Stomach (tissue), 9 donors: ENCODE measurements around the gene SORL1. TPM values are rescaled to one million over a fixed set of nuclear protein-coding genes. Genes with fewer than 3 reads are reported as not detected.

ENCODE experiments used
- DNase-seq, 2 donors: peaks; one replicate each; pipeline versions ENCODE4 v3.0.0 to v3.0.0-alpha.2; 2013 to 2019
- H3K27ac ChIP-seq, 5 donors: fragments of 200-600 bp in 4 of 5; sonication (generic) in 4 of 5; one replicate each; pipeline ENCODE4 v1.5.1; 2013 to 2019; ENCODE audit warnings: mild to moderate bottlenecking in 1 of 5, moderate library complexity in 1 of 5
- H3K27me3 ChIP-seq, 3 donors: fragments of 200-600 bp; sonication (generic); one replicate each; pipeline ENCODE4 v1.5.1; 2017 to 2019; ENCODE audit warnings: mixed run types in 1 of 3
- H3K36me3 ChIP-seq, 4 donors: fragments of 200-600 bp; sonication (generic); 1 replicate in 3 of 4; 2 replicates in 1 of 4; pipeline ENCODE4 v1.5.1; 2016 to 2019
- H3K4me1 ChIP-seq, 4 donors: fragments of 200-600 bp; sonication (generic); one replicate each; pipeline ENCODE4 v1.5.1; 2016 to 2019
- H3K4me3 ChIP-seq, 4 donors: fragments of 200-600 bp; sonication (generic) in 3 of 4; one replicate each; pipeline ENCODE4 v1.5.1; 2016 to 2019; ENCODE audit warnings: mild to moderate bottlenecking in 1 of 4
- H3K9me3 ChIP-seq, 4 donors: fragments of 200-600 bp; sonication (generic); one replicate each; pipeline ENCODE4 v1.5.1; 2016 to 2019
- EP300 ChIP-seq: sonication (generic); formaldehyde crosslinking; IDR thresholded peaks from one replicate; pipeline ENCODE4 v1.6.1; 2017; ENCODE audit warnings: antibody characterized with exemption
- POLR2A ChIP-seq, 4 donors: fragments of 450-650 bp; IDR thresholded peaks; one replicate each; pipeline ENCODE4 v1.6.1; 2016; ENCODE audit warnings: antibody characterized with exemption in 4 of 4, control low read depth in 2 of 4, mild to moderate bottlenecking in 1 of 4, moderate library complexity in 1 of 4
- POLR2AphosphoS5 ChIP-seq, 3 donors: sonication (generic); formaldehyde crosslinking; IDR thresholded peaks; one replicate each; pipeline ENCODE4 v1.6.1; 2016; ENCODE audit warnings: antibody characterized with exemption in 3 of 3
- WGBS, 5 donors: extraction: QIAGEN DNeasy Blood & Tissue Kit in 3 of 5; methylation state at CpG; one replicate each; pipeline versions ENCODE4 v1.1.5 to v1.1.7; 2013 to 2018; 5-methylcytosine and 5-hydroxymethylcytosine counted together
- intact Hi-C: fragments of 100-400 bp; cut with DNase I; formaldehyde crosslinking; loops from one replicate; pipeline ENCODE4 v1.15.1; 2023; ENCODE audit warnings: low total_unique reads
- polyA plus RNA-seq, 3 donors: library from polyadenylated mRNA; stranded (reverse); fragments of 200-250 nt; gene quantifications; one replicate each; pipeline ENCODE4 v1.2.3, GENCODE V29; 2013
- total RNA-seq, 5 donors: library from RNA; depleted of rRNA; stranded (reverse); fragments of >200 nt; gene quantifications; one replicate each; pipeline versions ENCODE4 v1.1.0 to v1.2.3, GENCODE V29; 2014 to 2016
- TF ChIP-seq, protein P1 (sequence below), 7 experiments: fragments of 450-650 bp in 4 of 7; fragments of 200-600 bp in 3 of 7; sonication (generic) in 3 of 7; IDR thresholded peaks; one replicate each; pipeline ENCODE4 v1.5.1; 2016 to 2019; ENCODE audit warnings: antibody characterized with exemption in 7 of 7, control low read depth in 2 of 7, mild to moderate bottlenecking in 1 of 7
- donor health status: healthy with polysubstance abuse.
- donor health status: Bipolar disorder and iron deficiency.
- donor health status: healthy.

Gene SORL1
- total and polyA plus RNA-seq, 8 donors: 0.76 to 161 (median 18.2) TPM

DNA sequence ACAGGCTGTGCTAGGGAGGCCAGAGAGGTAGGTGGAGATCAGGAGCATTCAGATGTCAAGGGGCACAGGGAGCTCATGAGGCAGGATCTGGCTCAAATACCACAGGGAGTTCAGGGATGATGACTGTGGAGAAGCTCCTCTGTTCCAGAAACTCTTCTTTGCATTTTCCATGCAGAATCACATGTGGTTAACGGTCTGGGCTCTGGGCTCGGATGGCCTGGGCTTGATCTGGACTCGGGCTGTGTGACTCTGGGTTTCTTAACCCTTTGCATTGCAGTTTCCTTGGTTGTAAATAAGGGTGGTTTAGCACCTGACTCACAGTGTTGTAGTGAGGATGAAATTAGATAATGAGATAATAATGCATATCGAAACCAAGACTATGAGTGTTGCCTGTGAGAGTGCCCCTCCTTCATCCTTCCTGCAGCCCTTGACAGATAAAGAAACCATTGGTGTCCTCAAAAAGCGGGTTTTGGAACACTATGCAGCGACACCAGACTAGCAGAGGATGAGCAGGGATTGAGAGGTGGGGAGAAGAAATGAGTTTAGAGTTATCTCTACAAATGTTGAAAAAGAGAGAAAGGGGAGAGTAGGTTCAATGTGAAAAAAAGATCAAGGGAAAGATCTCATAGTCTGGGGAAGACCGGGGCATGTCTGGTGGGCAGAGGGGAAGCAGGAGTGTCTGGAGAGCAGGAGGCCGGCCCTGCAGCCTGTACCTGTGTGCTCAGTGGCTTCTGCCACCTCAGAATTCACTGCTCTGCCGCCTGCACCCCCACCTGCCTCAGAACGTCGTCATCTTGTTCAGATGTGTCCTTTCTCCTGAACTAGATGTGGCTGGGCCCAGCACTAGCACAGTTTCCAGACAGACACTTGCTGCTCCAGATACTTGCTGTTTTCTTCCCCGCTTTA is 198.5 kb downstream of the SORL1 start:
- H3K9me3 ChIP-seq: no peaks in the 10 kb centered on the region
- no peak for TF ChIP-seq EP300
- TF ChIP-seq, protein P1, sequence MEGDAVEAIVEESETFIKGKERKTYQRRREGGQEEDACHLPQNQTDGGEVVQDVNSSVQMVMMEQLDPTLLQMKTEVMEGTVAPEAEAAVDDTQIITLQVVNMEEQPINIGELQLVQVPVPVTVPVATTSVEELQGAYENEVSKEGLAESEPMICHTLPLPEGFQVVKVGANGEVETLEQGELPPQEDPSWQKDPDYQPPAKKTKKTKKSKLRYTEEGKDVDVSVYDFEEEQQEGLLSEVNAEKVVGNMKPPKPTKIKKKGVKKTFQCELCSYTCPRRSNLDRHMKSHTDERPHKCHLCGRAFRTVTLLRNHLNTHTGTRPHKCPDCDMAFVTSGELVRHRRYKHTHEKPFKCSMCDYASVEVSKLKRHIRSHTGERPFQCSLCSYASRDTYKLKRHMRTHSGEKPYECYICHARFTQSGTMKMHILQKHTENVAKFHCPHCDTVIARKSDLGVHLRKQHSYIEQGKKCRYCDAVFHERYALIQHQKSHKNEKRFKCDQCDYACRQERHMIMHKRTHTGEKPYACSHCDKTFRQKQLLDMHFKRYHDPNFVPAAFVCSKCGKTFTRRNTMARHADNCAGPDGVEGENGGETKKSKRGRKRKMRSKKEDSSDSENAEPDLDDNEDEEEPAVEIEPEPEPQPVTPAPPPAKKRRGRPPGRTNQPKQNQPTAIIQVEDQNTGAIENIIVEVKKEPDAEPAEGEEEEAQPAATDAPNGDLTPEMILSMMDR (IDR thresholded peaks at IDR 0.05): no peak
- TF ChIP-seq POLR2A (IDR thresholded peaks at IDR 0.05): no peak
- TF ChIP-seq POLR2AphosphoS5 (IDR thresholded peaks at IDR 0.05): no peak
- H3K27ac ChIP-seq: no peak overlapping the region
- H3K36me3 ChIP-seq: no peaks in the 10 kb centered on the region
- no peak for DNase-seq
- peaks cover 9 to 21% (median 19%) of the 10 kb centered on the region in 4 donors for H3K4me1 ChIP-seq
- intact Hi-C loops: loop anchor here (10.0 kb wide), 1 partner anchor 854 kb away; no protein-coding TSS in a partner anchor
- H3K4me3 ChIP-seq: no peak overlapping the region
- H3K27me3 ChIP-seq: no peaks in the 10 kb centered on the region
- WGBS, 5 donors: 57 to 75% (median 72%) methylated on average over 12 of the region's 12 CpGs

DNA sequence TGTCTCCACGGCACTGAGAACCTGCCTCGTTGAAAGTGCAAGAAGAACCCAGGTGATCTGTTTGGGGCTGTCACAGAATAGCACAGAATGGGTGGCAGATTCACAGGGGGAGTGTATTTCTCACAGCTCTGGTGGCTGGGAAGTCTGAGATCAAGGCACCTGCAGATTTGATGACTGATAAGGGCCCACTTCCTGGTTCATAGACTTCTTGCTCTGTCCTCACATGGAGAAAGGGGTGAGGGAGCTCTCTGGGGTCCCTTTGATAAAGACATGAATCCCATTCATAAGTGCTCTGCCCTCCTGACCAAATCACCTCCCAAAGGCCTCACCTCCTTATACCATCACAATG is 199.1 kb downstream of the SORL1 start:
- intact Hi-C loops: loop anchor here (10.0 kb wide), 1 partner anchor 854 kb away; no protein-coding TSS in a partner anchor
- DNase-seq: no peak
- no peaks in the 10 kb centered on the region for H3K27me3 ChIP-seq
- H3K9me3 ChIP-seq: no peaks in the 10 kb centered on the region
- TF ChIP-seq POLR2AphosphoS5 (IDR thresholded peaks at IDR 0.05) (no peak), POLR2A (IDR thresholded peaks at IDR 0.05) (no peak), EP300 (no peak)
- TF ChIP-seq, protein P1 (IDR thresholded peaks at IDR 0.05): no peak
- no peak overlapping the region for H3K4me3 ChIP-seq
- no peak overlapping the region for H3K27ac ChIP-seq
- H3K36me3 ChIP-seq: no peaks in the 10 kb centered on the region
- WGBS, 5 donors: 67 to 90% (median 87%) methylated on average over 2 of the region's 2 CpGs
- H3K4me1 ChIP-seq: peaks cover 9 to 27% (median 24%) of the 10 kb centered on the region in 4 donors

DNA sequence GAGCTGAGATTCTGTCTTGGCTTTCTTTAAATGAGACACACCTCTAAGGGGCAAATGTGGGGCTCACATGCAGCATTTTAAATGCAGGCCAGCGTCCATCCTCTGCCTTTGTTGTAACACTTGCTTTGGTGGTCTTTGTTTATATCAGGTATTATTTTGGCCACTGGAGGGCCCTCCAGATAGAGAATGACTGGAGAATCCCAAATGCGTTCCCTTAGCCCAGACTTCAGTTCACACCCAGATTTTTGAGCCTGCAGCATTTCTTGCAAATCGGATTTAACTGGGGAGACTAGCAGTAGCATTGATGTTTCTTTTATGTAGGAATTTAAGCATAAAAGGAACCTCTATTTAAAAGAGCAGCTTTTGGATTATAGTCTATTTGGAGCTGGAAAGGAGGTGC is 200.9 kb downstream of the SORL1 start:
- Histone ChIP-seq H3K4me1 (peaks cover 17 to 36% (median 32%) of the 10 kb centered on the region in 4 donors), H3K4me3 (no peak overlapping the region), H3K27me3 (no peaks in the 10 kb centered on the region), H3K36me3 (no peaks in the 10 kb centered on the region), H3K9me3 (no peaks in the 10 kb centered on the region), H3K27ac (no peak overlapping the region)
- WGBS, 5 donors: 60 to 68% (median 62%) methylated on average over 3 of the region's 3 CpGs
- DNase-seq: peak in 1 of 2 donors; percentile 74
- intact Hi-C loops: loop anchor here (10.0 kb wide), 1 partner anchor 852 kb away; no protein-coding TSS in a partner anchor
- no peak for TF ChIP-seq EP300
- TF ChIP-seq POLR2AphosphoS5 (IDR thresholded peaks at IDR 0.05): no peak
- TF ChIP-seq, protein P1 (IDR thresholded peaks at IDR 0.05): no peak
- no peak for TF ChIP-seq POLR2A (IDR thresholded peaks at IDR 0.05)

DNA sequence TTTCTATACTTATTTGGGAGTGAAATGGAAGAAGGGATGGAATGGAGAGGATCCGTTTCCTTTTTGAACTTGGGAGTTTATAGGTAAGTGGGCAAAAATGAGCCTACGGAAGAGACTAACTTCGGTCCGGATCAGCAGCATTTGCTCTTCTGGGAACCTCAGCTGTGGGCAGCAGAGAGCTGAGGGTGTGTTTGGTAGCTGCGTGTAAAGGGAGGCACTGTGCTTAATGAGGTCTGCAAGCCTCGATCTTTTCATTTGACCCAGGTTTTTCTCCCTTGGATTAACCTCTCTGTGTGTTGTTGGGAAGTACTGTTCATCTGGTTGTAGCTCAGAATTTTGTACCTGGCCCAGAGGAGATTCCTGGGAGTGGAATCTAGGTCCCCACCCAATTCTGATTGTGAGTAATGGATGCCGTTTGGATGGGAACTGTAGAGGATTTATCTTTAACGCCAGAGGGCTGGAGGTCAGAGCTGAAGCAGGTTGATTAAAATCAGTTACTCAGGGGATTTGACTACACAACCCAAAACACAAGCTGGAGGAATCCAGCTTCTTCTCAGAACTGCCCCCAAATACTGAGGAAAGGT is 202.2 kb downstream of the SORL1 start:
- H3K4me1 ChIP-seq: peaks cover 17 to 34% (median 31%) of the 10 kb centered on the region in 4 donors
- H3K36me3 ChIP-seq: no peaks in the 10 kb centered on the region
- H3K9me3 ChIP-seq: no peaks in the 10 kb centered on the region
- TF ChIP-seq POLR2A (IDR thresholded peaks at IDR 0.05) (no peak), EP300 (no peak), POLR2AphosphoS5 (IDR thresholded peaks at IDR 0.05) (no peak)
- TF ChIP-seq, protein P1 (IDR thresholded peaks at IDR 0.05): no peak
- H3K27me3 ChIP-seq: no peaks in the 10 kb centered on the region
- intact Hi-C loops: loop anchor here (10.0 kb wide), 1 partner anchor 850 kb away; no protein-coding TSS in a partner anchor
- 47 to 64% (median 59%) methylated on average over 8 of the region's 8 CpGs for WGBS, 5 donors
- peak overlapping the region in 3 of 5 donors; percentile 80 to 91 (median 86) for H3K27ac ChIP-seq
- no peak for DNase-seq
- peak overlapping the region in 2 of 4 donors; percentile 44 to 50 for H3K4me3 ChIP-seq
